Measurements from ENCODE around the gene NRXN3. TPM values are rescaled to one million over a fixed set of nuclear protein-coding genes. Genes with fewer than 3 reads are reported as not detected.

NRXN3 gene
- total RNA-seq, 4 donors from 2014 or later, result 4.1 to 11.9 (median 5.8) TPM

DNA sequence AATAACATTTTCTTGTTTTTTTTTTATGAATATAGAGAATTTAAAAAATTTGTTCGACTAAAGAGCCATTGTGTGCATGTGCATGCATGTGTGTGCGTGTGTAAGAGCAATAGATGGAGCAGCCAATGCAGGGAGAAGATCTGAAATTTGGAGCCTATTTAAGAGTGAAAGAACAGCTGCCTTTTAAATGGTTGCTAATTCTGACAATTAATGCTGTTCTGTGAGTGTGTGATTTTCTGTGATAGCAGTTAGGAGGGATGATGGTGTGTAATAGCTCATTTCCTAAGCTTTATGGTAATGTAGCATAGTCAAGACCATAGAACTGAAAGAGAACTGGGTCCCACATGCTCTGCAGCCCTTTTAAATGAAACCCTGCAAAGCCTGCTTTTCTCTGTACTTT, 137.9 kb downstream of the NRXN3 start:
- no peaks in the 10 kb centered on the region for H3K27me3 ChIP-seq
- TF ChIP-seq POLR2AphosphoS5 (IDR thresholded peaks at IDR 0.05) (no peak), POLR2A (IDR thresholded peaks at IDR 0.05) (no peak), EP300 (IDR thresholded peaks at IDR 0.05; ENCODE audit: low read depth) (no peak)
- TF ChIP-seq, protein P1, sequence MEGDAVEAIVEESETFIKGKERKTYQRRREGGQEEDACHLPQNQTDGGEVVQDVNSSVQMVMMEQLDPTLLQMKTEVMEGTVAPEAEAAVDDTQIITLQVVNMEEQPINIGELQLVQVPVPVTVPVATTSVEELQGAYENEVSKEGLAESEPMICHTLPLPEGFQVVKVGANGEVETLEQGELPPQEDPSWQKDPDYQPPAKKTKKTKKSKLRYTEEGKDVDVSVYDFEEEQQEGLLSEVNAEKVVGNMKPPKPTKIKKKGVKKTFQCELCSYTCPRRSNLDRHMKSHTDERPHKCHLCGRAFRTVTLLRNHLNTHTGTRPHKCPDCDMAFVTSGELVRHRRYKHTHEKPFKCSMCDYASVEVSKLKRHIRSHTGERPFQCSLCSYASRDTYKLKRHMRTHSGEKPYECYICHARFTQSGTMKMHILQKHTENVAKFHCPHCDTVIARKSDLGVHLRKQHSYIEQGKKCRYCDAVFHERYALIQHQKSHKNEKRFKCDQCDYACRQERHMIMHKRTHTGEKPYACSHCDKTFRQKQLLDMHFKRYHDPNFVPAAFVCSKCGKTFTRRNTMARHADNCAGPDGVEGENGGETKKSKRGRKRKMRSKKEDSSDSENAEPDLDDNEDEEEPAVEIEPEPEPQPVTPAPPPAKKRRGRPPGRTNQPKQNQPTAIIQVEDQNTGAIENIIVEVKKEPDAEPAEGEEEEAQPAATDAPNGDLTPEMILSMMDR (IDR thresholded peaks at IDR 0.05), result no peak
- peaks cover 0 to 1% (median 0%) of the 10 kb centered on the region in 4 donors for H3K4me1 ChIP-seq
- WGBS, 2 donors (ENCODE audit: low coverage in 1 of 2), result 64 to 77% methylated on average over 2 of the region's 2 CpGs
- no peak for DNase-seq
- H3K4me3 ChIP-seq, result no peak overlapping the region
- H3K27ac ChIP-seq, result no peak overlapping the region
- in situ Hi-C loops (cut with MboI; ENCODE audit: low pct_ligation_motif_present in 1 of 4, low pct_unique_long_range_greater_than_20kb in 1 of 4, low sequenced_read_pairs in 3 of 4) (no loop called here), intact Hi-C loops (cut with DNase I; ENCODE audit: low total_unique reads) (loop anchor here (2.0 kb wide), 1 partner anchor 41 kb away; no protein-coding TSS in a partner anchor)
- no peaks in the 10 kb centered on the region for H3K9me3 ChIP-seq
- no peaks in the 10 kb centered on the region for H3K36me3 ChIP-seq

DNA sequence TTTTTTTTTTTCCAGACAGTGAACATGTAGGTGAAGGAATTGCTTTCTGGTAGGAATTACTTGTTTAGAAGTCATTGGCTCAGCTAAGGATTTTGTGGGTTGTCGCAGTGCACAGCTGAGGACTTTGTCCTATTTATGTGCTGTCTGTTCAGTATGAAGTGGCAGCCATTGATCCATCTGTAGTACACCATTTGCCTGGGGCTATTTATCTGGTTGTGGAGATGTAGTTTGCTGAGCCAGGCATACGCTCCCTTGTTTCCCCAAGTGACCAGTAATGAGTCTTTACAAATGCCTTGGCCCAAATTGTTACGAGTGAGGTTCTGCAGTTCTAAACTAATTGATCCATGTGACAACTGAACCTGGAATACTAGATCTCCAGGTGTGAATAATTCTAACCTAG, 140.1 kb downstream of the NRXN3 start:
- peaks cover 0 to 5% (median 0%) of the 10 kb centered on the region in 4 donors for H3K4me1 ChIP-seq
- 87% methylated on average over 3 of the region's 3 CpGs; no CpG with 5 or more reads in 1 of the 2 donors for WGBS, 2 donors (ENCODE audit: low coverage in 1 of 2)
- H3K4me3 ChIP-seq, result no peak overlapping the region
- H3K9me3 ChIP-seq, result no peaks in the 10 kb centered on the region
- DNase-seq, result no peak
- in situ Hi-C loops (cut with MboI; ENCODE audit: low pct_ligation_motif_present in 1 of 4, low pct_unique_long_range_greater_than_20kb in 1 of 4, low sequenced_read_pairs in 3 of 4), result no loop called here
- no peak for TF ChIP-seq EP300 (IDR thresholded peaks at IDR 0.05; ENCODE audit: low read depth)
- TF ChIP-seq POLR2A (IDR thresholded peaks at IDR 0.05), result no peak
- TF ChIP-seq POLR2AphosphoS5 (IDR thresholded peaks at IDR 0.05), result no peak
- TF ChIP-seq, protein P1 (IDR thresholded peaks at IDR 0.05), result no peak
- no peak overlapping the region for H3K27ac ChIP-seq
- no peaks in the 10 kb centered on the region for H3K27me3 ChIP-seq
- no peaks in the 10 kb centered on the region for H3K36me3 ChIP-seq
- intact Hi-C loops (cut with DNase I; ENCODE audit: low total_unique reads), result no loop called here

DNA sequence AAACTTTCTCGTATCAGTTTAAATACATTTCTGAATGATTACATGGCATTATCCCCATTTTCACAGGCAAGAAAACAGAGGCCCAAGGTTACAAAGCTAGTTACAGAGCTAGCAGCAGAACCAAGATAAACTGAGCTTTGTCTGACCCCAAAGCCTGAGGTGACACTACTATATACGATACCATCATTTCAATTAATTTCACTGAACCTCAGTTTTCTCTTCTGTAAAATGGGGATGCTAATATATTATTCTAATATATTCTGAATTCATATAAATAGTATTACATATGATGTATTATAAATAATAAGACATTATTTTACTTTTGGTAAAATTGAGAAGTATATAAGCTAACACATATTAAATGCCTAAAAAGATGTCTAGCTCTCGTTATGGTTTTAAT, 143.3 kb downstream of the NRXN3 start:
- intact Hi-C loops (cut with DNase I; ENCODE audit: low total_unique reads) (no loop called here), in situ Hi-C loops (cut with MboI; ENCODE audit: low pct_ligation_motif_present in 1 of 4, low pct_unique_long_range_greater_than_20kb in 1 of 4, low sequenced_read_pairs in 3 of 4) (no loop called here)
- 70 to 75% methylated on average over 3 of the region's 3 CpGs for WGBS, 2 donors (ENCODE audit: low coverage in 1 of 2)
- no peak overlapping the region for H3K27ac ChIP-seq
- peaks cover 0 to 5% (median 0%) of the 10 kb centered on the region in 4 donors for H3K4me1 ChIP-seq
- no peak for DNase-seq
- H3K36me3 ChIP-seq, result no peaks in the 10 kb centered on the region
- no peaks in the 10 kb centered on the region for H3K9me3 ChIP-seq
- H3K27me3 ChIP-seq, result no peaks in the 10 kb centered on the region
- H3K4me3 ChIP-seq, result no peak overlapping the region
- no peak for TF ChIP-seq EP300 (IDR thresholded peaks at IDR 0.05; ENCODE audit: low read depth)
- TF ChIP-seq POLR2A (IDR thresholded peaks at IDR 0.05), result no peak
- TF ChIP-seq POLR2AphosphoS5 (IDR thresholded peaks at IDR 0.05), result no peak
- TF ChIP-seq, protein P1 (IDR thresholded peaks at IDR 0.05), result no peak

DNA sequence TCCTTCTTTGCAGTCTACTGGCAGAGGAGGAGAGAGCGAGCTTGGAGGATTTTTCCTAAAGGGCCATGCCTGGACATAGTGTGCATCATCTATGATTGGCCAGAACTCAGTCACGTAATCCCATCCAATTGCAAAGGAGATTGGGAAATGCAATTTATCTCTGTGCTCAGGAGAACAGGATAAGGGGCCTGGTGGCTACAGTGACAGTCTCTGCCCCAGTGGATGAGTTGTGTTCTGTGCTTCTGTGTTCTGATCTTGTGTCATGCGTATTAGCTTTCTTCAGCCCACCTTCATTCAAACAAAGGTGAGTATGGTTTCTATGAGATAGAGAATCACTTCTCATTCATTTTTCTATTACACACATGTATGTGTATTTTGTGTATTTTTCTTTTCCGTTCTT, 144.3 kb downstream of the NRXN3 start:
- no peaks in the 10 kb centered on the region for H3K36me3 ChIP-seq
- no peak for TF ChIP-seq EP300 (IDR thresholded peaks at IDR 0.05; ENCODE audit: low read depth)
- TF ChIP-seq POLR2A (IDR thresholded peaks at IDR 0.05), result no peak
- TF ChIP-seq POLR2AphosphoS5 (IDR thresholded peaks at IDR 0.05), result no peak
- TF ChIP-seq, protein P1 (IDR thresholded peaks at IDR 0.05), result no peak
- WGBS, 2 donors (ENCODE audit: low coverage in 1 of 2), result 90 to 94% methylated on average over 3 of the region's 4 CpGs

More for the DNA sequence above, 144.3 kb downstream of the NRXN3 start:
- H3K27ac ChIP-seq, result no peak overlapping the region
- H3K9me3 ChIP-seq, result no peaks in the 10 kb centered on the region
- DNase-seq, result no peak
- in situ Hi-C loops (cut with MboI; ENCODE audit: low pct_ligation_motif_present in 1 of 4, low pct_unique_long_range_greater_than_20kb in 1 of 4, low sequenced_read_pairs in 3 of 4), result no loop called here
- intact Hi-C loops (cut with DNase I; ENCODE audit: low total_unique reads), result no loop called here
- no peaks in the 10 kb centered on the region for H3K27me3 ChIP-seq
- H3K4me1 ChIP-seq, result peaks cover 0 to 5% (median 0%) of the 10 kb centered on the region in 4 donors
- no peak overlapping the region for H3K4me3 ChIP-seq
